ENCODE data around the gene SYT17.
A peak's percentile ranks its signal among the peaks of the same experiment; 100 is the strongest.

SYT17 gene

DNA sequence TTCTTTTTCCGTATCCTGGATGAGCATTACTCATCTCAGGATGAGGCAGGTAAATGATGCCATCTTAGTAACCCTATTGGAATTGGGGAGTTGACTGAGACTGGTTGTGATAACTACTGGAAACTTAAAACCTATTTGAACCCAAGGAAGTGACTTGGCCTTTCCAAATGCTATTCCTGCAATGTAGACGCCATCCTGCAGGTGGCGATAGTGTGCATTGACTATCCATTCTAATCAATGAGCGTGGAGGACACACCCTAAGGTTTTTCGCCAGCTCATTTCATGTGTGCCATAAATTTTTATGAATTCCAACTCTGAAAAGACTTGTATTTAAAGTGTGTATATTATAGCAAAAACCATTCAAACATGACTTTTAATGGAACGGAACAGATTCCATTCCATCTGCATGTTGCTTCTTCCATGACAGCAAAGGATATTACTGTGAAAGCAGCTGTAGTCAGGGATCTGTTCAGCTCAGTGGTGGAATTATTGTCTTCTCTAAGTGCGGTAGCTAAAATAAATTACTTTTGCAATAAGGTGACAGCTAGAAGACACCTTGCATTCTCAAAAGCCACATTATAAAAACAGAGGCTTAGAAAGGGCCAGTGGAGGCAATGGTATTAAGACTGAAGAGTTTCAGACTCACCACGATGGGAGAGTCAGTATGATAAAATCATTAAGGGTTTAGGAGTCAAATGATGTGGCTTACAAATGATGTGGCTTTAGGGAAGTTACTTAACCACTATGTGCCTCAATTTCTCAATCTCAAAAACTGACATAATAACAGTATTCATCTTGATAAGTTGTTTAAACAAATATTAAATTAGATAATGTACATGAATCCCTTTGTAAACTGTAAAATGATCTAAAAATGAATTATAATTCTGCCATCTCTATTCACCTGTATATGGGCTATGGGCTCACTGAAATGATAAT, 55.5 kb downstream of the SYT17 start:
- peak; percentile 5 for DNase-seq

DNA sequence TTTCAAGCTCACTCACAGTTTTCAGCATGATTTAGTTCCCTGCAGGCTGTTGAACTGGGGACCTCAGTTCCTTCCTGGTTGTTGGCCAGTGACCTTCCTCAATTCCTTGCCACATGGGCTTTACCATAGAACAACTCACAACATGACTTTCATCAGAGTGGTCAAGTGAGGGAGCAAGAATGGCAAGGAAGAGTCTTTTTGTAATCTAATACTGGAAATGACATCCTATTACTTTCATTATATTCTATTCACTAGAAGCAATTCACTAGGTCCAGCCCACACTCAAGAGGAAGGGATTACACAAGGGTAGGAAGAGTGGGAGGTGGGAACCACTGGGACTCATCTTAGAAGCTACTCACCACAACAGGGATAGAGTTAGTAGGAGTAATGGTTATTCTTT, 57.6 kb downstream of the SYT17 start:
- no peak for DNase-seq

DNA sequence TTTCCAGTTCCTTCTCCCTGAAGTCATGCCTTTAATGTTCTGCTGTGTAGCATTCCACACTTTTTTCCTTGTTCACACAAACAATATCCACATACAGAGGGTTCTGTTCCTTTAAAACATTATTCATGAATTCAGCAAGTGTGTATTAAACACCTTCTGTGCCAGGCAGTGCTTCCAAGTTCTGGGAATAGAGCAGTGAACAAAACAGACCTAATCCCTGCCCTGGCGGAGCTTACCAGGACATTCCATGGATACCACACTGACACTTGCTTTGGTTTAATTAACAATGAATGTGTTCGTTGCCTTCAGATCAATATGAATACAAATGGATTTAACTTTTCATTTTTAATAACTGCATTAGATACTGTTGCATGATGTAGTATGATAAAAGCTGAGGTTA, 59.6 kb downstream of the SYT17 start:
- no peak for DNase-seq

DNA sequence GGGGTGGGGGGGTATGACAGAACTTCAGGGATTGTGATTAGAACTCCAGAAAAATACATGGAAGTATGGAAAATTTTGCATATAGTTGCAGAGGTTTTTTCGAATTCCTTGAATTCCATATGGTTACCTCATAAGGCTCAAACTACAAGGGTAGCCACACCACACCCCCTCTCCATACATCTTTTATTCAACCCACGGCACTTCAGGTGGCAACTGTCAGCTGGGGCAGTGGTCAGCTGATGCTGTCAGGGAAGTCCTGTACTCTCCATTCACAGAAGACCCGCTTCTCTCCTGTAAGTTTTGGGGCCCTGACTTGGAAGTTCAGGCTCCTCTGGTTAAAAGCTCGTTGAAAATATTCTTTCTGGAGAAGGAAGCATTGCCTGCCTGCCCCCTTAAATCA, 60.0 kb downstream of the SYT17 start:
- DNase-seq, result no peak

DNA sequence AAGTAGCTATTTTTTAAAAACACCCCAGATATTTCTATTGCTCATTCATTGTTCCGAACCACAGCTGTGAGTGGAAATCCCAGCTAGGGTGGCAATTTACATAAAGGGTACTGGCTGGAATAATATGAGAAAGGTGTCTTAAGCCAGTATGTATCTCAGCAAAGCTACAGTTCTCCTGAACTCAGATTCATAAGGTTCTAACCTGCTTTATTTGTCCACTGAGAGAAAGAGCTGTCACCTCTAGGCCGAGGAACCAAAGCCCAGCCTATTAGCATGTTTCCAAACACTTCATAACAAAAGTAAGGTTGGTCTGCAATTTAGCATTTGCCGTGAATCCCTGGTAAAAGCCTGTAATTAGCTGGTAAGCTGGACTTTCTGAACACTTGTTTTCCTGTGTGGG, 60.5 kb downstream of the SYT17 start:
- no peak for DNase-seq

DNA sequence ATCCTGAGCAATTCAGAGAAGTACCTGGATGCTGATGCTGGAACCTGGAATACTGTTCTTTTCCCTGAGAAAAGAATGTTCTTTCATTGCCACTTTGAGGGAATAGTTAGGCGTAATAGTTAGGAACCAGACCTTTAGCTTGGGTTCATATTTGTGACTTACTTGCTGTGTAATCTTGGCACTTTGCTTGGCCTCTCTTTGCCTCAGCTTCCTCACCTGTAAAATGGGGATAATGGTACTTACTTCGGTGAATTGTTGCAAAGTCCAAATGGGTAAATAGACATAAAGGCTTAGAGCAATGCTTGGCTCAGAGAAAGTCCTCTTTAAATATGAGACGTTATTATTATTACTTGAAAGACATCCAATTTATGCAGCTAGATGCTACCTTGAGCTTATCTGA, 62.5 kb downstream of the SYT17 start:
- no peak for DNase-seq

DNA sequence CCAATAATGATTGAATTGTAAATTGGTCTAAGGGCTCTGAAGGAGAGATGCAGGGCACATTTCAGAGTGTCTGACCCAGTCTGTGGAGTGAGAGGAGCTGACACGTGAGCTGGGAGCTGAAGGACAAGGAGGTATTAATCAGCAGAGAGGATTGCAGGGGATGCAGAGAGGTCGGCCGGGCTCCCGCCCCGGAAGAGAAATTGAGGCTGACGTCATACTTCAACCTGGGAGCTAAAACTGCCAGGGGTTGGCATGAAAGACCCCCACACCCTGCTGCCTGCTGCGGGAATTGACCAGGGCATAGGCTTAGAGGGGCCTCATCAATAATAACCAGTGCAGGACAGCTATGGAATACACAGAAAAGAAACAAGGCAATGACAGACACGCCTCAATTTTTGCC, 63.8 kb downstream of the SYT17 start:
- DNase-seq, result no peak

DNA sequence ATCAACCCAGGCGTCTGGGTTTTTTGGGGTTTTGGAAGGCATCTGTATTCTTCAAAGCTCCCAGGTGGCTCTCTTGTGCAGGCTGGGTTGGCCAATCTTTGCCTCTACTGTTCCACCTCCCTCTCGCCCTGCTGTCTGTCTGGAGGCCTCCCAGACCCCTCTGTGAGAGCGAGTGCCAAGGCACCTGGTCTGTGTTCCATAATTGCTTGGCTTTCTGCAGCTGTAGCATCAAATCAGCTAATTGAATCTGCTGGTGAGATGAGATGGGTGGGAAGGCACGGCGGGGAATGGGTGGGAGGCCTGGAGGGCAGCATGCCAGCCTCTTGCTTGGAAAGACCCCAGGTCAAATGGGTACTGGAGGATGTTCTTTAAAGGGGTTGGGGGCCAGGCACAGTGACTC, 64.9 kb downstream of the SYT17 start:
- DNase-seq, result no peak

DNA sequence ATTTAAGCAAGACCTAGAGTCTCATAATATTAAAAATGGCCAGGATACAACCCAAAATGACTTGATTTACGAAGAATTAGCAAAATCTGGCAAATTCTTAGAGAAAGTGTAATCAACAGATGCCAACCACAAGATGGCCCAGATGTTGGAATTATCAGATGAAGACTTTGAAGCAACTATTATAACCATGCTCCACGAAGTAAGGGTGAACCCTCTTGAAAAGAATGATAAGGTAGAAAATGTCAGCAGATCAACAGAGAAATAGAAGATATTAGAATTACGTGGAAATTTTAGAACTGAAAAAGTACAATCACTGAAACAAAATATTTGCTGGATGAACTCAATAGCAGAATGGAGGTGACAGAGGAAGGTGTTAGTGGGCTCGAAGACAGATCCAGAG, 67.4 kb downstream of the SYT17 start:
- no peak for DNase-seq

DNA sequence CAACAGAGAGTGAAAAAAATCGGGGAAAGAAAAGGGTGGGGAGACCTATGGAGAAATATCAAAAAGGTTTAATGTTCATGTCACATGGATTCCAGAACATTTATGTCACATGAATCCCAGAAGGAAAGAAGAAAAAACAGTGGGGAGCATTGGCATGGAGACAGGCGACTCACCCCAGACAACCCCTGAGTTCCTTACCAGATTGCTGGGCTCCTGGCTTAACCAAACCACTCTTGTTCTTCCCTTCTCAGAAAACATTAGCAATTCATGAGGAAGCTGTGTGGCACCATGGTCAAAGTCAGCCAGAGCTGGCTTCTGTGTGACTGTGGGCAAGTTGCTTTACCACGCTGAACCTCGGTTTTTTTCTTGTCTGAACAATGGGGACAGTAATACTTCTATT, 67.8 kb downstream of the SYT17 start:
- DNase-seq, result no peak

DNA sequence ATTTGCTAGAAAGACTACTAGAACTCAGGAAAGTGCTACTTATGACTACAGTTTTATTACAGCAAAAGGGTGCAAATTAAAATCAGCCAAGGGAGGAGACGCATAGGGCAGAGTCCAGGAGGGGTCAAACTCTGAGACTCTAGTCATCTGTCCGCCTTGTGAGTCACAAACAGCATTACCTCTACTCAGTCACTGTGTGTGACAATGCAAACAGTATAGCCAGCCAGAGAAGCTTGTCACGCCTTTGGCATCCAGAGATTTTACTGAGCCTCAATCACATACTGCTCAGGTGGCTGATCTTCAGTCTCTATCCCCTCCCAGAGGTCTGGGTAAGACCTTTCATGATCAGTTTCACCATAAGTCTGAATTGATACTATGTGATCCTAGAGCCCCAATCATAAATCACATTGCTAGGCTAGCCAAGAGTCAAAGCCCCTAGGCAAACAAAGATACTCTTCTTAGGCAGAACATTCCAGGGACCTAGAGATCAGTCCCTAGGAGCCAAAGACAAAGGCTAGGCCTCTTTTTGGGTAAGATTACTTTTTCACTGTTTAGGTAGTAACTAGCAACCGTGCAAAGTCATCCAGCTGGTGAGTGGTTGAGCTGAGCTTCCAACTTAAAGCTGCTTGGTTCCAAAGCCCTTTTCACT, 68.6 kb downstream of the SYT17 start:
- DNase-seq, result no peak

DNA sequence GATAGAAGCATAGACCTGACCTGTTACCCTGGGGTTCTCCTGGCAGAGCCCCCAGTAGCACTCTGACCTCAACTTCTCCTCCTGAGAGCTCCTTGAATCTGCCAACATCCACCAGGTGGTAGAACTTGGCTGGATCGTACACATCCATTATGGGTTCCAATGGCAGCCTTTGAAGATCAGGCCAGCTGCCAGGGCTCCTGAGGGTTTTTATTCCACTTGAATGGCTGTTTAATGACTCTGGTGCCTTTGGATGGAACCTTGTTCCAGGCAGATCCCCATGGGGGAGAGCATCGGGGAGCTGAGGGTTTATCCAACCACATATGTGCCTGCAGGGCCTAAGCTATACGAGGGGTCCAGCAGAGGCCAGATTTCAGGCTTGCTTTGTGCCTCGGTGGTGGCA, 70.4 kb downstream of the SYT17 start:
- no peak for DNase-seq

DNA sequence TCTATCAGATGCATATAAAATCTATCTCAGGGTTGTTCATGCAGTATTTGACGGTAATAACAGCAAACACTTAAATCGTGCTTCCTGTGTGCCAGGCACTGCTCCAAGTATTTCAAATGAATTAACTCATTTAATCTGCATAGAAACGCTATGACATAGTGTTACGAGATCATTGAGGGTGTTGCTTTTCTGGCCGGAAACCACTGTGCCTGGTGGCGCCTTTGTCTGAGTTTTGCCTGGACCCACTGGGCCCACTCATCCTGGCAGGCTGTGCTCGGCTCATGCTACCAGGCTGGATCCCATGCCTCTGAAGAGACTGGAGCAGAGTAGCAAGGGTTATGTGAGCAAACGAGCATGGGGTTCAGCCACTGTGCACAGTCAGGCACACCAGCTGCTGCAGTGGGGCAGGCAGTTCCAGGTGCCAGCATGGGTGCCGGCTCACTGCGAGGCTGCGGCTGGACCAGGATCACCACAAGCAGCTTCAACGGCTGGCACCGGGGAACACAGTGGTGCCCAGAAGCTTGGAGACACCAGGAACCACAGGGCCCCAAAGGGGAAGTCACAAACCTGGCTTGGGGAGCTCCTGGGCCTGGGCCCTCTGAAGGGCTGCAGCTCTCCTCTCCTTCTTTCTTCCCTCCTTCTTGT, 71.6 kb downstream of the SYT17 start:
- DNase-seq, result no peak

DNA sequence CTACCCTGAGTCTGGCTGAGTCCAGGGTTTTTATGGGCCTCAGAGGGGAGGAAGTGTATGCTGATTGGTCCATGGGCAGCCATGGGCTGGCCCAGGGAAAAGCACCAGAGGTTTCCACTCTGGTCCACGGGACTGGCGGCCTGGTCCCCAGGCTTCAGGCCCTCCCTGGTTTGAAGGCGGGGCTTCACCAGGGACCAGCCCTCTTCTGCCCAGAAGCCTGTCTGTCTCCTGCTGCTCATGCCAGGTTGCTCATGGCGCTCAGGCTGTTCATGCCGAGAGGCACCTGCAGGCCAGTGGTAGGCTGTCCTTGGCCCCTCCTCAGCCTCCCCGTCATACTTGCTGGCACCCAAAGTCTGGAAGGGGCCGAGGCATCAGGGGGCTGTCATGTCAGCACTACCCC, 72.5 kb downstream of the SYT17 start:
- no peak for DNase-seq

DNA sequence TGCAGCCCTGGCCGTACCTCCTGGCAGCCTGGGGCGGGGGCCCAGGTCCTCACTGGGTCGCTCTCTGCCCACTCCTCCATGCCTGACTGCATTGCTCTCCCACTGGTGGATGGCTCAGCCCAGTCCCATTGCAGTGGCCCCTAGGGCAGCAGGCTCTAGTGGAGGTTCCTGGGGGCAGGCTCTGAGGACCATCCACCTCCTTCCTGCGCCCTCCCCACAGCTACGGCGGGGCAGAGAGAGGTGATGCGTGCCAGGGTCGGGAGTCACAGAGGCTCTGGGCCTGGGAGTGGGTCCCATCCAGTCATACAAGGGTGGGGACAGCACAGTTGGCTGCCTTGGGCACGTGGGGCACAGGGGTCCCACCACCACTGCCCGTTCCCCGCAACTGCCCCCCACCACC, 73.5 kb downstream of the SYT17 start:
- DNase-seq, result no peak

DNA sequence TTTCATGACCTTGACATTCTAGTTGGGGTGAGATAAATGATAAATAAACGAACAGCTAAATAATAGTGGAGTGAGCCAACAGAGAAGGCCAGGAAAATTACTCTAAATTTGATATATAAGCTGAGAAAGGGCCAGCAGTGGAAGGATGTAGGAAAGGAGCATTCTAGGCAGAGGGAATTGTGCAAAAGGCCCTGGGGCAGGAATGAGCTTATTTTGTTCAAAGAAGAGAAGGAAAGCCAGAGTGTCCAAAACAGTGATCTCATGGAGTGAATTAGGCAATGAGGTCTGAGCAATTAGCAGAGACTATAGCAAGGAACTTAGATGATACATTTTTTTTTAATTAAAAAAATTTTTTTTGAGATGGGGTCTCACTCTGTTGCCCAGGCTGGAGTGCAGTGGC, 74.1 kb downstream of the SYT17 start:
- no peak for DNase-seq

DNA sequence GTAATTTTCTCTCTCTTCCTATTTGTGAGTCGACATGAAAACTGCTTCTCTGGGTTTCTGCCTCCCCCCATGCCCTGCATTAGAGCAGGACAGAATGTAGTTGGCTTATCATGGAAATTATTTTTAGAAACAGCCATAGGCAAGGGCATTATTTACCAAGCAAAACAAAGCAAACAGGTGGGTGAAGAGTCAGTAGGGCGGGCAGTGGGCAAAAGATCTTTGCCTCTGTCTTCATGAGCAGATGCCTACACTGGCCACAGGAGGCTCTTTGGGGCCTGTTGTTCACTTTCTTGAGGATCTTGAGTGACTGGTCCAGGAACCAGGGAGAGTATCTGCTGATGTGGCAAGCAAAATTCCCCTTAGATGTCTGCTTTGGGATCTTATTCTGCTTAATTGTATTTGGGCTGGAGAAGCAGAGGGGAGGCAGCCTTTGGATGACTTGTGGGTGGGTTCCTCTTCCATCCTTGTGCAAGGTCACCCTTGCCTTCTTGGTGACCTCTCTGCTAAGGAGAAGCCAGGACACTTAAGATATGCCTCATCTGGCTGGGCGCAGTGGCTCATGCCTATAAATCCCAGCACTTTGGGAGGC, 75.0 kb downstream of the SYT17 start:
- no peak for DNase-seq

DNA sequence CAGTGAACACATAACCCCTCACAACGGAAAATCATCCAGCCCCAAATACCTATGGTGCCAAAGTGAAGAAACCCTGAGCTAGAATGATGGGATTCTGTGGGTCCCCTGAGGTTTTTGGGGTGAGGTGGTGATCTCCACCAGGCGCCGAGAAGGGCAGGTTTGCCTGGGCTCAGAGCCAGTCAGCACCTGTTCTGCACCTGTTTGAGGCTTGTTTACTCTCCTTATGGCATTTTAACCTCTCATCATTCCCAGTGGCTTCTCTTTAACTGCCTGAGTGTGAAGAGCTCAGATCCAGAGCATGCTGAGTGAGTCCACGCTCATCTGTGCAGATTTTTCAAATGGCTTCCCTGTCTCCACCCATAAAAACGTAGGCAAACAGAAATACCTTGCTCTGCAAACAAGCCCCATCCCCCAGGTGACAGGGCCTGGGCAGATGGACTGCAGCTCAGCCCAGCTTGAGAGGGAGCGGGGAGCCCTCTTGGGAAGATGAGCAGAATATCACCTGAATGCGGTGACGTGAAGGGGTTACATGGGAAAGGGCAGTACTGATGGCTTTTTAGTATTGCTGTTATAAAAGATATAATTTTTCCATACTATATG, 77.4 kb downstream of the SYT17 start:
- DNase-seq, result no peak

DNA sequence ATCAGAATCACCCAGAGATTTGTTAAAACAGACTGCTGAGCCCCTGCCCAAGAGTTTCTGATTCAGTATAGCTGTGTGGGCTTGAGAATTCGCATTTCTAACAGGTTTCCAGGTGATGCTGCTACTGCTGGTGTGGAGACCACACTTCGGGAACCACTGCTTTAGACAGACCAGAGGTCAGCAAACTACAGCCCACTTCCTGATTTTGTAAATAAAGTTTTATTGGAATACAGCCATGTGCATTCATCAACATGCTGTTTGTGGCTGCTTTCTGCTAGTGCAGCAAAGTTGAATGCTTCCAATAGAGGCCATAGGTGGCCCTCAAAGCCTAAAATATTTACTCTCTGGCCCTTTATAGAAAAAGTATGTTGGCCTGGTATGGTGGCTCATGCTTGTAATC, 84.9 kb downstream of the SYT17 start:
- DNase-seq, result no peak

DNA sequence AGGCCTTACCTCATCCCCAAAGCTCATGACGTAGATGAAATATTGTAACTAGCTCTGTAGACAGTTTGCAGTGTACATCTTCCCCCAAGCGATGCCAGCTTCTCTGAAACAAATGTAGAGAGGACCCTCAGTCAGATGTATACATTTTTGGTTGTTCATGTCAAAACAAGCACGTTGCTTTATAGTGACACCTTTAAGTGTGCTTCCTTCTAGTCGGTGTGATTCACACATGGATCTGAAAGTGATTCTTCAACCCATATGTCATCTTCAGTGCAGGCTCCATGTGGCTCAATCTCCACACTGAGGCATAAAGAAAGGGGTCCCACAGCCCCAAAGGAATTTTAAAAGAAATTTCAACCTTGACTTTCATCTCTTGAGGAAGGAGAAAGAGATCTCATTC, 86.6 kb downstream of the SYT17 start:
- no peak for DNase-seq

DNA sequence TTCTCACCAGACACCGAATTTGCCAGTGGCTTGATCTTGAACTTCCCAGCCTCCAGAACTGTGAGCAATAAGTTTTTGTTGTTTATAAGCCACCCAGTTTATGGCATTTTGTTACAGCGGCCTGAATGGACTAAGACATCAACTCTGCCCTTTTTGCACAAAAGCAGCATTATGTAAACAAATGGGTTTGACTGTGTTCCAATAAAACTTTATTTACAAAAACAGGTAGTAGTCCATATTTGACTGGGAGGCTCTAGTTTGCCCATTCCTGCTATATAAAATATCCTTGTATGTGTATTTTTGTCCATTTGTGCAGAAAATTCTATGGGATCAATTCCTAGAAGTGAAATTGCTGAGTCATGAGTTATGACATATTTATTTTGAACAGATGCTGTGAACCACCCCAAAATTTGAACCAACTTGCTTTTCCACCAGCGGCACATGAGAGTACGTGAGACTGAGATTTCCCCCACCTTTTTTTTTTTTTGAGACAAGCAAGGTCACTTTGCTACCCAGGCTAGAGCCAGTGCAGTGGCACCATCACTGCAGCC, 96.2 kb downstream of the SYT17 start:
- DNase-seq, result no peak

DNA sequence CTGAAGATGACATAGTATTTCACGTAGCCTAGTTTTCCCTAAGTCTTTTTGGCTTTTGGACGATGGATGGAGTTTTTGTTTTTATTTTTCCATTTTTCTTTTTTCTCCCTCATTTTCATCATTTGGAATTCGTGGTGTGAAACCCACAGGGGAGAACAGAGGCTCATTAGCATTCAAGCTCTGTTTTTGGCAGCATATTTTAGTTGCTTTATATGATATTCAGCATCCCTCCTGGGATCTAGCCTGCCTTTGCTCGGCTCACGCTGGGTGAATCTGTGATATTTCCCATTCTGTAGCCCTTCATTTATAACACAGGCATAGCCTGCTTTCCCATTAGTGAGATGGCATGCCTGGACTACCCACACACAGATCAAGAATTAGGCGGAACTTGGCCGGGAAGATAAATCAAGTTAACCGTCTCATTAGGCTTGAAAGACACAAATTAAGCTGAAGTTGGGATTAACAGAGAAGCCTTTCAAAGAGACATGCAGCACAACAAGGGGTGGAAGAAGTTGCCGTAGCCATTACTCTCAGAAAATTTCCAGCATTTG, 97.4 kb downstream of the SYT17 start:
- DNase-seq, result no peak

Data from fibroblast of skin of scalp (primary cell).